ENCODE results near the gene LBHD2.

The LBHD2 gene

DNA sequence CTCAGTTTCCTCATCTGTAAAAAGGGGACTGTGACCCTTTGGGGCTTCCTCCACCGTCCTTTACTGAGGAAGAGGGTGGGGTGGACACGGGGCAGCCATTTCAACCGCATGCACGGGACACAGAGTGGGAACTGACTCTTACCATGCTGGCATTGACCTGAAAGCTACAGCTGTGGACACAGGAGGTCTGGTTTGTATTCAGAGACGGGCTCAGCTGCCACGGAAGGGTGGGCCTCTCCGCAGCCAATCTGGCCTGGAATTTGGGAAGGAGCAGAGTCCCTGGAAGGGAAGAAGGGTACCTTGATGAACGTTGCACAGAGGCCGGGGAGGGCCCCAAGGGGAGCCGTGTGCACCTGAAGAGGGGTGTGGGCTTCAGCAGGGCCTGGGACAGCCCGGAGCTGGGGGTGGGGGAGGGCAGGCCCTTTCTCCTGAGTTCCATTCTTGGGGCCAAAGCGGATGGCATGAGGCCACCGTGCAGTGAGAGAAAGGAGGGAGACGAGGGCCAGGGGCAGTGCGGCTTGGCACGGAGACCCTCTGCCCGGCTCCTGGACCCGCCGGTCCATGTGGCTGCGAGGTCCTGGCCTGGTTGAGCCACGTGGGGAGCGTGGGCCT lies 53.8 kb downstream of the LBHD2 start:
- in situ Hi-C loops (cut with HindIII; ENCODE audit: low pct_ligation_motif_present, low pct_unique_long_range_greater_than_20kb, low sequenced_read_pairs): no loop called here

GRCh38 chr14:103138301-103139131 lies 54.5 kb downstream of the LBHD2 start:
- in situ Hi-C loops (cut with HindIII; ENCODE audit: low pct_ligation_motif_present, low pct_unique_long_range_greater_than_20kb, low sequenced_read_pairs): no loop called here
- DNase-seq: no peak

More for the DNA sequence above, 53.8 kb downstream of the LBHD2 start:
- no peak for DNase-seq

- in situ Hi-C loops (cut with HindIII; ENCODE audit: low pct_ligation_motif_present, low pct_unique_long_range_greater_than_20kb, low sequenced_read_pairs): no loop called here
- DNase-seq: no peak
Measured at GRCh38 chr14:103139132-103140025, 55.4 kb downstream of the LBHD2 start.

All from ACHN (cell line).